ENCODE results near the gene ERAP2.
"Not testable (repeated sequence)": the region's sequence is repeated elsewhere in the genome, so short reads cannot be mapped to it uniquely, and the experiment has no call there.

Gene ERAP2

GRCh38 chr5:96876292-96876850 is at the start of gene ERAP2:
Gene ERAP2, plus strand, starts transcription at chr5:96876500. Its CDS starts 3,186 bp downstream, at chr5:96879686.
- Mint-ChIP-seq H3K36me3 (ENCODE audit: low read depth) (peaks cover 25% of the 10 kb centered on the region), H3K27me3 (ENCODE audit: low read depth) (no peaks in the 10 kb centered on the region), H3K9me3 (no peaks in the 10 kb centered on the region), H3K27ac (peak within 1 kb of the TSS; percentile 94), H3K4me1 (ENCODE audit: low read depth) (peaks cover 62% of the 10 kb centered on the region), H3K4me3 (peak within 1 kb of the TSS; percentile 95)
- no peak for DNase-seq (ENCODE audit: low spot score)

- H3K27ac Mint-ChIP-seq = no peak overlapping the region
- no peaks in the 10 kb centered on the region for H3K9me3 Mint-ChIP-seq
- H3K4me3 Mint-ChIP-seq = no peak overlapping the region
- no peaks in the 10 kb centered on the region for H3K36me3 Mint-ChIP-seq (ENCODE audit: low read depth)
- DNase-seq (ENCODE audit: low spot score) = no peak
- H3K4me1 Mint-ChIP-seq (ENCODE audit: low read depth) = peaks cover 2% of the 10 kb centered on the region
- H3K27me3 Mint-ChIP-seq (ENCODE audit: low read depth) = peaks cover 15% of the 10 kb centered on the region
These were observed 47.0 kb upstream of the ERAP2 start for GRCh38 chr5:96829297-96829696.

- H3K9me3 Mint-ChIP-seq = no peaks in the 10 kb centered on the region
- peaks cover 9% of the 10 kb centered on the region for H3K27me3 Mint-ChIP-seq (ENCODE audit: low read depth)
- no peaks in the 10 kb centered on the region for H3K36me3 Mint-ChIP-seq (ENCODE audit: low read depth)
- DNase-seq (ENCODE audit: low spot score) = no peak
- H3K4me1 Mint-ChIP-seq (ENCODE audit: low read depth) = no peaks in the 10 kb centered on the region
- H3K27ac Mint-ChIP-seq = no peak overlapping the region
- H3K4me3 Mint-ChIP-seq = no peak overlapping the region
These were observed 42.3 kb upstream of the ERAP2 start for GRCh38 chr5:96834016-96834415.

GRCh38 chr5:96835791-96836191 is 40.5 kb upstream of the ERAP2 start:
- Mint-ChIP-seq H3K9me3 (no peaks in the 10 kb centered on the region), H3K36me3 (ENCODE audit: low read depth) (no peaks in the 10 kb centered on the region), H3K27ac (no peak overlapping the region), H3K4me1 (ENCODE audit: low read depth) (no peaks in the 10 kb centered on the region), H3K27me3 (ENCODE audit: low read depth) (peaks cover 9% of the 10 kb centered on the region), H3K4me3 (no peak overlapping the region)
- no peak for DNase-seq (ENCODE audit: low spot score)

- H3K27me3 Mint-ChIP-seq (ENCODE audit: low read depth) = peaks cover 6% of the 10 kb centered on the region
- no peak overlapping the region for H3K27ac Mint-ChIP-seq
- no peak for DNase-seq (ENCODE audit: low spot score)
- H3K9me3 Mint-ChIP-seq = no peaks in the 10 kb centered on the region
- no peaks in the 10 kb centered on the region for H3K36me3 Mint-ChIP-seq (ENCODE audit: low read depth)
- H3K4me3 Mint-ChIP-seq = no peak overlapping the region
- no peaks in the 10 kb centered on the region for H3K4me1 Mint-ChIP-seq (ENCODE audit: low read depth)
These were observed 39.5 kb upstream of the ERAP2 start for GRCh38 chr5:96836817-96837216.

GRCh38 chr5:96837303-96837702 is 39.0 kb upstream of the ERAP2 start:
- peaks cover 5% of the 10 kb centered on the region for H3K27me3 Mint-ChIP-seq (ENCODE audit: low read depth)
- H3K9me3 Mint-ChIP-seq = no peaks in the 10 kb centered on the region
- DNase-seq (ENCODE audit: low spot score) = no peak
- no peak overlapping the region for H3K4me3 Mint-ChIP-seq
- H3K27ac Mint-ChIP-seq = no peak overlapping the region
- no peaks in the 10 kb centered on the region for H3K36me3 Mint-ChIP-seq (ENCODE audit: low read depth)
- H3K4me1 Mint-ChIP-seq (ENCODE audit: low read depth) = no peaks in the 10 kb centered on the region

- Mint-ChIP-seq H3K36me3 (ENCODE audit: low read depth) (no peaks in the 10 kb centered on the region), H3K4me3 (no peak overlapping the region), H3K27ac (no peak overlapping the region), H3K27me3 (ENCODE audit: low read depth) (peaks cover 5% of the 10 kb centered on the region), H3K9me3 (peaks cover 4% of the 10 kb centered on the region), H3K4me1 (ENCODE audit: low read depth) (peaks cover 3% of the 10 kb centered on the region)
- no peak for DNase-seq (ENCODE audit: low spot score)
These were observed 37.9 kb upstream of the ERAP2 start for GRCh38 chr5:96838201-96839070.

- H3K36me3 Mint-ChIP-seq (ENCODE audit: low read depth) = no peaks in the 10 kb centered on the region
These were observed 37.2 kb upstream of the ERAP2 start for GRCh38 chr5:96839071-96839592.

GRCh38 chr5:96841931-96842330 is 34.4 kb upstream of the ERAP2 start:
- not testable (repeated sequence) for H3K27ac Mint-ChIP-seq; H3K4me3 Mint-ChIP-seq; H3K36me3 Mint-ChIP-seq (ENCODE audit: low read depth); DNase-seq (ENCODE audit: low spot score); H3K9me3 Mint-ChIP-seq; H3K4me1 Mint-ChIP-seq (ENCODE audit: low read depth); H3K27me3 Mint-ChIP-seq (ENCODE audit: low read depth)

More at GRCh38 chr5:96839071-96839592, 37.2 kb upstream of the ERAP2 start:
- no peak overlapping the region for H3K4me3 Mint-ChIP-seq
- peaks cover 3% of the 10 kb centered on the region for H3K4me1 Mint-ChIP-seq (ENCODE audit: low read depth)
- H3K9me3 Mint-ChIP-seq = peaks cover 4% of the 10 kb centered on the region
- peaks cover 3% of the 10 kb centered on the region for H3K27me3 Mint-ChIP-seq (ENCODE audit: low read depth)
- H3K27ac Mint-ChIP-seq = no peak overlapping the region
- DNase-seq (ENCODE audit: low spot score) = no peak

GRCh38 chr5:96843140-96843539 is 33.2 kb upstream of the ERAP2 start:
- Mint-ChIP-seq H3K4me3 (no peak overlapping the region), H3K9me3 (peaks cover 4% of the 10 kb centered on the region), H3K36me3 (ENCODE audit: low read depth) (peaks cover 1% of the 10 kb centered on the region), H3K4me1 (ENCODE audit: low read depth) (peaks cover 7% of the 10 kb centered on the region), H3K27me3 (ENCODE audit: low read depth) (peaks cover 5% of the 10 kb centered on the region), H3K27ac (no peak overlapping the region)
- no peak for DNase-seq (ENCODE audit: low spot score)

GRCh38 chr5:96844481-96844990 is 31.8 kb upstream of the ERAP2 start:
- no peak overlapping the region for H3K27ac Mint-ChIP-seq
- H3K4me1 Mint-ChIP-seq (ENCODE audit: low read depth) = peaks cover 7% of the 10 kb centered on the region
- peaks cover 14% of the 10 kb centered on the region for H3K27me3 Mint-ChIP-seq (ENCODE audit: low read depth)
- H3K4me3 Mint-ChIP-seq = no peak overlapping the region
- H3K36me3 Mint-ChIP-seq (ENCODE audit: low read depth) = peaks cover 1% of the 10 kb centered on the region
- H3K9me3 Mint-ChIP-seq = peaks cover 11% of the 10 kb centered on the region
- no peak for DNase-seq (ENCODE audit: low spot score)

GRCh38 chr5:96851312-96852062 is 24.8 kb upstream of the ERAP2 start:
- no peak overlapping the region for H3K27ac Mint-ChIP-seq
- H3K9me3 Mint-ChIP-seq = peaks cover 9% of the 10 kb centered on the region
- peaks cover 27% of the 10 kb centered on the region for H3K27me3 Mint-ChIP-seq (ENCODE audit: low read depth)
- H3K36me3 Mint-ChIP-seq (ENCODE audit: low read depth) = peaks cover 1% of the 10 kb centered on the region
- DNase-seq (ENCODE audit: low spot score) = no peak
- H3K4me3 Mint-ChIP-seq = no peak overlapping the region
- H3K4me1 Mint-ChIP-seq (ENCODE audit: low read depth) = peaks cover 6% of the 10 kb centered on the region

- no peak for DNase-seq (ENCODE audit: low spot score)
- peaks cover 25% of the 10 kb centered on the region for H3K27me3 Mint-ChIP-seq (ENCODE audit: low read depth)
- H3K4me3 Mint-ChIP-seq = no peak overlapping the region
- peaks cover 13% of the 10 kb centered on the region for H3K4me1 Mint-ChIP-seq (ENCODE audit: low read depth)
- H3K36me3 Mint-ChIP-seq (ENCODE audit: low read depth) = no peaks in the 10 kb centered on the region
- peaks cover 9% of the 10 kb centered on the region for H3K9me3 Mint-ChIP-seq
- no peak overlapping the region for H3K27ac Mint-ChIP-seq
These were observed 23.5 kb upstream of the ERAP2 start for GRCh38 chr5:96852759-96853158.

- peaks cover 7% of the 10 kb centered on the region for H3K9me3 Mint-ChIP-seq
- peaks cover 17% of the 10 kb centered on the region for H3K27me3 Mint-ChIP-seq (ENCODE audit: low read depth)
- no peak overlapping the region for H3K27ac Mint-ChIP-seq
- no peak overlapping the region for H3K4me3 Mint-ChIP-seq
- no peak for DNase-seq (ENCODE audit: low spot score)
- no peaks in the 10 kb centered on the region for H3K36me3 Mint-ChIP-seq (ENCODE audit: low read depth)
- H3K4me1 Mint-ChIP-seq (ENCODE audit: low read depth) = peaks cover 19% of the 10 kb centered on the region
These were observed 22.2 kb upstream of the ERAP2 start for GRCh38 chr5:96854067-96854466.
